Posterior vena cava (tissue), 2 donors: ENCODE data around the gene UST. TPM values are rescaled to one million over a fixed set of nuclear protein-coding genes. Genes with fewer than 3 reads are reported as not detected.

Experiments used
- DNase-seq: peaks from one replicate; pipeline ENCODE4 v3.0.0-alpha.2; 2020; ENCODE audit warnings: low spot score
- intact Hi-C, 2 donors: fragments of 100-400 bp; cut with DNase I; formaldehyde crosslinking; loops; one replicate each; pipeline versions ENCODE4 v1.14.1 to v1.14.2; 2022 to 2023
- total RNA-seq, 2 donors: library from RNA; stranded (reverse); fragmentation: NEBNext Ultra II Directional; extraction: Animal tissue kit (Norgen Biotek cat#: 25700); gene quantifications; one replicate each; pipeline ENCODE4 v1.2.1, GENCODE V29; 2021
- donor health status: DM: yes; HTN: yes; CAD: no.
- donor health status: DM: yes; HTN: yes; CAD: no.

UST gene
- total RNA-seq, 2 donors from 2014 or later, result 15.2 to 19.4 TPM

GRCh38 chr6:149071997-149072396 is 325.2 kb downstream of the UST start:
- intact Hi-C loops, result no loop called here
- DNase-seq, result no peak

GRCh38 chr6:149074832-149075258 is 328.0 kb downstream of the UST start:
- DNase-seq, result no peak
- intact Hi-C loops, result no loop called here

- intact Hi-C loops, result no loop called here
- no peak for DNase-seq
Observed at GRCh38 chr6:149075616-149076354, 329.0 kb downstream of the UST start.

- intact Hi-C loops, result no loop called here
- no peak for DNase-seq
Observed at GRCh38 chr6:149076355-149076734, 329.5 kb downstream of the UST start.

GRCh38 chr6:149077208-149077607 is 330.4 kb downstream of the UST start:
- intact Hi-C loops, result no loop called here
- no peak for DNase-seq

GRCh38 chr6:149078211-149078782 is 331.5 kb downstream of the UST start:
- DNase-seq, result no peak
- intact Hi-C loops, result no loop called here

DNA sequence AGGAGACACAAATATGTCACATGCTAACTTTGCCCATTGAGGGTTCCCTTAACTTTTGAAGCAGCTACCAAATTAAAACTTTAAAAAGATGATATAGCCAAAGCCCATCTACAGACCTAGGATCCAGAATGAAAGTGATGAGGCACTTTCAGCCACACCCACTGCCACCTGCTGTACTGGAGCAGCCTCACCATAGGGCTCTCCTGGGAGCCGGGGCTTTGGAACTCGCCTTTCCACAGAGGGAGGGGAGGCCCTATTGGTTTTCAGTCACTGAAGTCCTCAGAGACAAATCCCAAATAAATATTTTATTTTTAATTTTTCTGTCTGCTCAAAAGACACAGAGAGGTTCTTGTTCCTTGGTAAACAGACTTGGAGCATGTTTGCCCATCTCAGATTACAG is 332.6 kb downstream of the UST start:
- intact Hi-C loops, result no loop called here
- no peak for DNase-seq

DNA sequence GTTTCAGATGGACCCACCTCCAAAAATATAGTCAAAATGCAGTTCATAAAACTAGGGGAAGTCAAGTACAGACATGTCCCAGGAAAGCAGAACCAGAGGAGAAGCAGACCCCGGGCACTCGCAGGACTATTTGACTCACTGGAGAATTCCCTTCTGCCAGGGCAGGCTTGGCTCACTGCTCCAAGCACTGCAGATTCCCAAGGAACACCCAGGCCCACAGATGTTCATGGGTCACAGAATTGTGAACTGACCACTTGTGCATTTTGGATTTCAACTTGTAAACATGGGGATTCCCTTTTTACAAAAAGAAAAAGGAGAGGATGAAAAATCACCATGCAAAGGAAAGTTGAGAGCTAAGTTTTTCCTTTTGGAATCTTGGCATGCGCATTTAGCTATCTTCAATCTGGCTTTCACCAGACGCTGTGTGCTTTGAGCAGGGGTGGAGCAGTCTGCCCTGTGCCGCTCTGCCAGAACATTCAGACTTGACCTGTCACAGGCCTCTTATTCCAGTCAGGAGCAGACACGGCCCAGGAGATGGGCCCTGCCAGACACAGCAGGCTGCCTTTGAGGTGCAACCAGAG is 333.2 kb downstream of the UST start:
- no peak for DNase-seq
- intact Hi-C loops, result loop anchor here (2.0 to 5.0 kb wide), 2 partner anchors 347 to 351 kb away; no protein-coding TSS in a partner anchor

GRCh38 chr6:149080511-149080910 is 333.7 kb downstream of the UST start:
- intact Hi-C loops, result loop anchor here (2.0 to 5.0 kb wide), 2 partner anchors 347 to 350 kb away; no protein-coding TSS in a partner anchor

DNA sequence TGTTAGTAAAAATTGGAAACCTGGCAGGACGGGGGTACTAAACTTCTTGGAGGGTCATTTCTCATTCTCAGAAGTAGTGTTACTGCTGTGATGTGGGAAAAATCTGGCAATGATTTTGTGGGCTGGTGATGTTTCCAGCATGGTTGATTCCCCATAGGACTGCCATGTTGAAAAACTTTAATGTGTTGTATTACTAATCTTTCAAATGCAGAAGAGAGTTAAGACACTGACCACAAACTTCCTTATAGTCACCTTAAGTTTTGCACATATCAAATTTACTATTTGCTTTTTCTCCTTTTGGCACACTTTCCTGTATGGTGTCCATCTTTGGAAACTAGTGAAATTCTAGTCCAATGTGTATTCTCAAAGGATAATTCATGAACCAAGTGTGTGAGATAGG is 334.5 kb downstream of the UST start:
- DNase-seq, result no peak
- intact Hi-C loops, result loop anchor here (2.0 to 5.0 kb wide), 2 partner anchors 346 to 350 kb away; no protein-coding TSS in a partner anchor

More at GRCh38 chr6:149080511-149080910, 333.7 kb downstream of the UST start:
- DNase-seq, result no peak

GRCh38 chr6:149082320-149082719 is 335.5 kb downstream of the UST start:
- peak; percentile 90 for DNase-seq
- intact Hi-C loops, result loop anchor here in 1 of 2 donors (5.0 kb wide), 1 partner anchor 345 kb away; no protein-coding TSS in a partner anchor

DNA sequence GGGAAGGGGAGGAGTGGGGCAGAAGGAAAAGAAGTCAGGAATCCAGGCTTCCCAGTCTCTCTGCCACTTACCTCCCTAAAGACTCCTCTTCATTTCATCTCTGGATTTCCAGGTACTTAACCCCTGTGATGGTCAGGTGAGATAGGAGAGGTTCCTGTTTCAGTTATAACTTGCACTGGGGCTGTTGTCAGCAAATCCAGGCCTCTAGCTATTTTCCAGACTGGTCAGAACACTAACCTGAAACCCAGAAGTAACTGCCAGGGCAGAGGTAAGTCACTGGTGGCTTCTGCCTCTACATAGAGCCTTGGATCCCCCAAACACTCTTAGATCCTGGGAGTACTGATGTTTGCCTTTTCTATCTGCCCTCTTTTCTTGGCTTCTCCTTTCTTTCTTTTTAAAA is 337.2 kb downstream of the UST start:
- intact Hi-C loops, result loop anchor here in 1 of 2 donors (5.0 kb wide), 1 partner anchor 343 kb away; no protein-coding TSS in a partner anchor
- no peak for DNase-seq

DNA sequence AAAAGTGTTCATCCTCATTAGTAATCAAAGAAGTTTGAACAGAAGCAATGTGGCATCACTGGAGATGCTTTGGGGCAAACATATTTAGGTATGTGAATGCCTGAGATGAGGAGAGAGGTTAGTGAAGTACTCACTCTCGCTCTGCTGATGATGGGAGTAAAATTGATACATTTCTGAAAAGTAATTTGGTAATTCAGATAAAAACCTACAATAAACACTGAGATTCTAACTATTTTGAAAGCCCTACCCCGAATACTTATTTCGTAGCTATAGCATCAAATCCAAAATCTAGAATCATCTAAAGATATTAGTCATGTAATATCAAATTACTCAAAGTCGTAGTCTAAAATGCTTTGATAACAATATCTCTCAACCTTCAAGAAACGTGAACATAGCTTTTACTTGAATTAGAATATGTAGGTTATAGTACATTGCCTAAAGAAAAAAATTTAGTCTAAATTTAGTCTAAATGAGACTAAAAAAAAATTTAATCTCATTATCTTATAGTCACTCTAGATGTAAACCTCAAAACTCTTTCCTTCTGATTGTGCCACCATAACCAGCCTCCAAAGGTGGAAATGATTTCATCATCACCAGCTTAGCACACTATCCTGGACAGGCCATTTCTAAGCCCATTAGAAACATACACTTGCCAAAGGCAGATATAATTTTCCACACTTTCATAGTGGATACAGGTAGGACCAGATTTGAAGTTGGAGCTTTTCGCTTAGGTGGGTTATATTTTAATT is 338.2 kb downstream of the UST start:
- intact Hi-C loops, result loop anchor here in 1 of 2 donors (5.0 kb wide), 1 partner anchor 342 kb away; no protein-coding TSS in a partner anchor

GRCh38 chr6:149085557-149085938 is 338.7 kb downstream of the UST start:
- intact Hi-C loops, result no loop called here
- no peak for DNase-seq

More for the DNA sequence above, 338.2 kb downstream of the UST start:
- DNase-seq, result no peak

GRCh38 chr6:149086363-149086762 is 339.5 kb downstream of the UST start:
- intact Hi-C loops, result no loop called here
- no peak for DNase-seq

DNA sequence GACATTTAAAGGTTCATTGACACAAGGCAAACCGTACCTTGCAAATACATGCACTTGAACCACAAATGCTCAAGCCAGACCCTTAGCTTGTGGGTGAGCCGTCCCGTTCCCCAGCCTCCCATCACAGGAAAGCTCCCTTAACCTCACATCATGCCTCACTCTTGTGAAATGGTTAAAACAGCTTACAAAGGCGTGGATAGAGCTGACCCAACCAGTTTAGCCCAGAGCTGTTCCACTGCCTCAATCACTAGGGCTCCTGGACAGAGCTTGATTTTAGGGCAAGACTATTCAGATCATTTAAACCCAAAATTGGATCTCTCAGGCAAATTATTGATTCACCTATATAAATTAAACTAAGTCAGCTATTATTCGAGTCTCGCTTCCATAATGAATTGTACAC is 341.1 kb downstream of the UST start:
- intact Hi-C loops, result no loop called here
- no peak for DNase-seq

DNA sequence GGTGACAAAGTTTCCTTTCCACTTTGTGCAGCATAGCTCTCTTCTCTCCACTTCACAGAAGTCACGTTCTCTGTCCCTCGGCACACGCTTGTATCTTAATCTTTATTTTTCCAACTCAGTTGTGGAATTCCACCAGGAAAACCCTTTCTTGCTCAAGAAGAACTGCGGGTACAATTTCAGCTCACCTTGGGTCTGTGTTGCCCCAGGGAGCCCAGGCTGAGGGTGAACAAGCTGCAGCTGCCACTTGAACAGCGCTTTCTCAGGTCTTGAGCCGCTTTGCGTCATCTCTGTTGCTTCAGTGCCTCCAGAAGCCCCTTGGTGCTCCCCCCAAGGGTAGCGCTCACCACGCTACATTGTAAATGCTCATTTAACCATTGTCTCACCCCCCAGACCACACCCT is 341.5 kb downstream of the UST start:
- intact Hi-C loops, result no loop called here
- no peak for DNase-seq

GRCh38 chr6:149089510-149089909 is 342.7 kb downstream of the UST start:
- intact Hi-C loops, result no loop called here
- no peak for DNase-seq

DNA sequence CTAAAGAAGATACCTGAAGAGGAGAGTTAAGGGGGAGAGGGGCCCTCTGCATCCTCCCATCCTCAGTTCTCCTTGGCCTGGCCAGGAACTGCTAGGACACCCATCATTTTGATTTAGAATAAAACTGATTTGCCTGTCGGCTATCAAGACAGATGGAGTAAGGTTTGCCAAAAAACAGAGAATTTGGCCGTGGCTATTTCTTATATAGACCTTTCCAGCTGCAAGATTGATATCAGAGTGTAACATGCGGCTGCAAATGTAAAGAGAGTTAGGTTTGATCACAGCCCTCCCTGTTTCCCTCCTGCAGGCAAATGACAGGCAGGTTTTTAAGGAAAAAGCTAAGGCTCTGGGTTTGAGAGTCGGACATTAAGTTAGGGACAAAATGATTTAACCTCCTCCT is 344.1 kb downstream of the UST start:
- no peak for DNase-seq
- intact Hi-C loops, result no loop called here

- no peak for DNase-seq
- intact Hi-C loops, result no loop called here
Observed at GRCh38 chr6:149093643-149094042, 346.8 kb downstream of the UST start.
